Epithelial cell of proximal tubule (primary cell): ENCODE results near the gene KCTD19. TPM values are rescaled to one million over a fixed set of nuclear protein-coding genes. Genes with fewer than 3 reads are reported as not detected.
A peak's percentile ranks its signal among the peaks of the same experiment; 100 is the strongest.
"Not testable (repeated sequence)": the region's sequence is repeated elsewhere in the genome, so short reads cannot be mapped to it uniquely, and the experiment has no call there.

Source experiments
- DNase-seq: peaks from one replicate; pipeline ENCODE4 v3.0.0-alpha.2; 2011; ENCODE audit warnings: low read depth
- H3K4me3 ChIP-seq: 2 replicates; pipeline ENCODE4 v1.5.1; 2011; ENCODE audit warnings: low read depth, mild to moderate bottlenecking, low read length
- total RNA-seq: library from RNA; depleted of rRNA; stranded (reverse); fragments of >200 nt; gene quantifications from 2 replicates; pipeline ENCODE4 v1.2.3, GENCODE V29; 2015
- TF ChIP-seq, protein P1 (sequence below): conservative IDR thresholded peaks from 2 replicates; pipeline ENCODE4 v1.5.1; 2012; ENCODE audit warnings: low read depth, mild to moderate bottlenecking, low read length

KCTD19 gene
- total RNA-seq: 0.14 and 0.35 TPM in 2 replicates

DNA sequence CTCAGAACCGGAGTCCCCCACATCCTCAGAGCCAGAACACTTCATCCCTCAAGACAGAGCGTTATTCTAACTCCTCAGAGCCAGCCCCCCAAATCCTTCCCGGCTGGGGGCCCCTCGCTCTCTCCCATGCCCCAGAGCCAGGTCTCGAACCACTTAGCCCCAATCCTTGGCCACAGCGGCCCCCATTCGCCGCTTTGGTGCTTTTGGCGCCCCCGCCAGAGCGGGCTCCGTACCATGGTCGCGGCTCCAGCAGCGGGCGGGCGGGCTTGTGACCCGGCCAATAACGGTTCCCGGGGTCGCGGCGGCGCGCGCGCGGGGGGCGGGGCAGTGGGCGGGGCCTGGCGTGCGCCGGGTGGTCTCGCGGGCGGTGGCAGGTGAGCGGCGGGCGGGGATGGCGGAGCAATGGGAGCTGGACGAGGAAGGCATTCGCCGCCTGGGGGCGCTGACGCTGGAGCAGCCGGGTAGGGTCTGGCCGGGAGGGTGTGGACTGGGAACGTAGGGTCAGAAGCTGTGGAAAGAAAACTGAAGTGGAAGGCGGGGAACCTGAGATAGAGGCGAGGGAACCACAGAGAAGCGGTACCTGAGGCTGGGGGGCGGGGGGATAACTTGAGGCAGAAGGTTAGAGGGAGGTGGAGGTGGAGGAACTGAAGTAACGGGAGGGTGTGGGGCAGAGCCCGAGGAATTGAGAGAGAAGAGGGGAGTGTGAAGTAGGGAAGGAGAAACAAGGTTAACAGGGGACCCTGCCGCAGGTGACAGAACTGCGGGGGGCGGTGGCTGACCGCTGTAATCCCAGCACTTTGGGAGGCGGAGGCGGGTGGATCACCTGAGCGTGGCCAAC, at the start of gene KCTD19, which contains the start of gene LRRC36:
TSS of gene KCTD19 (minus strand) at position 270 of the 838 bp plus-strand sequence. CDS start at position 236, 34 bp downstream.
TSS of gene LRRC36 (plus strand) at position 344 of the 838 bp plus-strand sequence. CDS start at position 392, 48 bp downstream.
- H3K4me3 ChIP-seq: peak within 1 kb of the TSS; percentile 65
- no peak for DNase-seq
- TF ChIP-seq, protein P1, sequence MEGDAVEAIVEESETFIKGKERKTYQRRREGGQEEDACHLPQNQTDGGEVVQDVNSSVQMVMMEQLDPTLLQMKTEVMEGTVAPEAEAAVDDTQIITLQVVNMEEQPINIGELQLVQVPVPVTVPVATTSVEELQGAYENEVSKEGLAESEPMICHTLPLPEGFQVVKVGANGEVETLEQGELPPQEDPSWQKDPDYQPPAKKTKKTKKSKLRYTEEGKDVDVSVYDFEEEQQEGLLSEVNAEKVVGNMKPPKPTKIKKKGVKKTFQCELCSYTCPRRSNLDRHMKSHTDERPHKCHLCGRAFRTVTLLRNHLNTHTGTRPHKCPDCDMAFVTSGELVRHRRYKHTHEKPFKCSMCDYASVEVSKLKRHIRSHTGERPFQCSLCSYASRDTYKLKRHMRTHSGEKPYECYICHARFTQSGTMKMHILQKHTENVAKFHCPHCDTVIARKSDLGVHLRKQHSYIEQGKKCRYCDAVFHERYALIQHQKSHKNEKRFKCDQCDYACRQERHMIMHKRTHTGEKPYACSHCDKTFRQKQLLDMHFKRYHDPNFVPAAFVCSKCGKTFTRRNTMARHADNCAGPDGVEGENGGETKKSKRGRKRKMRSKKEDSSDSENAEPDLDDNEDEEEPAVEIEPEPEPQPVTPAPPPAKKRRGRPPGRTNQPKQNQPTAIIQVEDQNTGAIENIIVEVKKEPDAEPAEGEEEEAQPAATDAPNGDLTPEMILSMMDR: peak; percentile 63

DNA sequence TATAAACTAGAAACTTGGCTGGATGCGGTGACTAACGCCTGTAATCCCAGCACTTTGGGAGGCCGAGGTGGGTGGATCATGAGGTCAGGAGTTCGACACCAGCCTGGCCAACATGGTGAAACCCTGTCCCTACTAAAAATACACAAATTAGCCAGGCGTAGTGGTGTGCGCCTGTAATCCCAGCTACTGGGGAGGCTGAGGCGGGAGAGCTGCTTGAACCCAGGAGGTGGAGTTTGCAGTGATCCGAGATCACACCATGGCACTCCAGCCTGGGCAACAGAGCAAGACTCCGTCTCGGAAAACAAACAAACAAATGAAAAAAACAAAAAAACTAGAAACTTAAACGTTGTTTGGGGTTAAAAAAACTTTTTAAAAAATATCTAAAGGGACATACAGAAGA, 49.5 kb upstream of the KCTD19 start:
- not testable (repeated sequence) for DNase-seq, H3K4me3 ChIP-seq

DNA sequence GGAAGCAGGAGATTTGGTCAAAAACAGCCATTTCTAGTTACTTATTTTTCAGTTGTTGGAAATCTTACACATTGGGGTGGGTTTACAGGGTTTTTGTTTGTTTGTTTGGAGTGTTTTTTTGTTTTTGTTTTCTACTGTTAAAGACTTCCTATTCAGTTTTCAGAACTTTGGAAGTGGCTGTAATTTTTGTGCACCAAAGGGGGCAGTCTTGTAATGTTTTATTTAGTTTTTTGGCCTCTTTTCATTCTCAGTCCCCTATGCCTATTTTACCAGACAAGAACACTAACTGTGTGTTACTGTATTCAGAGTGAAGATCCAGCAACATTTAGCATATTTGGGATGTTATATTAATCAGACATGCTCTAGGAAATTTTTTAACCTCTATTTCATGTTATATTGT, 46.1 kb upstream of the KCTD19 start:
- TF ChIP-seq, protein P1: peak; percentile 45
- no peak overlapping the region for H3K4me3 ChIP-seq
- DNase-seq: no peak

DNA sequence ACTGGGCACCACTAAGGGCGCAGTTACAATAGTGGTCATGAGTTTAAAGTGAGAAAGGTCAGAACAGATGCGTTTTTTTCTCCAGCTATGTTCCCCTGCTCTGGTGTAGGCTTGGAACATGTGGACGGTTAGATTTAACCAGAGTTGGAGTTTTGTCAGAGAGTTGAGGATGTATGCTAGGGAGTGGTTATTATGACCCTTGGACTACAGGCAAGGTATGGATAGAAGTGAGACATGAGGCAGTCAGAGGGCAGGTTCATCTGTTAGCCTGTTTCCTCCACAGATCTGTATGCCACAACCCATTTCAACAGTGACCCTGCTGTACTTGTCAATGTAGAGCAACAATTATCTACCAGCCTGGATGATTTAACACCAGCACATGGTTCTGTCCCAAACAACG, 44.1 kb upstream of the KCTD19 start:
- TF ChIP-seq, protein P1: no peak
- DNase-seq: no peak

DNA sequence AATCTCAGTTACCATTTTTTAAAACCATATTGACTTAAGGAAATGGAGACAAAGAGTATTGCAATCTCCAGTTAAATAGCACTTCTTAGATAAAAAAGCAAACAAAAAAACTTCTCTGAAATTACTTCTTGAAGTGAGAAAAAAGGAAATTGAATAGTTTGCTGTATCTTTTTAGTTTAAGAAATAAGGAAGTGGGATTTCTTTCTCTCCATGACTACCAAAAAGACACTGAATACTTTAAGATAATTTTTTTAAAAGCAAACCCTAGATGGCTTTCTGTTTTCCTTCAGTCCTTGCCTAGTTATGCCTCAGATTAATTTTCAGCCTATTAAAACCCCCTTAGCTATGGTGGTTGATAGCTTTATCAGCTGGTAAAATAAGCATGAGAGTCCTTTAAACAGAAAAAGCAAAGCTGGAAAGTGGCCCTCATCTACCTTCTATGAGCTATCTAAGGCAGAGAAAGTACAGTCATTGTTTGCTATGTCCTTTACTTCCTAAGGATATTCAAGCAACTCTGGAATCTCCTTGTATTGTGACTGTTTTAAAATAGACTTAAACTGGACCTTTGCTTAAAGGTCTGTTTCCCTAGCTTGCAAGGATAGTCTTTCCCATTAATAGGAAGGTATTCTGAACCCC, 38.2 kb upstream of the KCTD19 start:
- TF ChIP-seq, protein P1: no peak
- no peak overlapping the region for H3K4me3 ChIP-seq
- DNase-seq: no peak

More for the DNA sequence above, 44.1 kb upstream of the KCTD19 start:
- no peak overlapping the region for H3K4me3 ChIP-seq

DNA sequence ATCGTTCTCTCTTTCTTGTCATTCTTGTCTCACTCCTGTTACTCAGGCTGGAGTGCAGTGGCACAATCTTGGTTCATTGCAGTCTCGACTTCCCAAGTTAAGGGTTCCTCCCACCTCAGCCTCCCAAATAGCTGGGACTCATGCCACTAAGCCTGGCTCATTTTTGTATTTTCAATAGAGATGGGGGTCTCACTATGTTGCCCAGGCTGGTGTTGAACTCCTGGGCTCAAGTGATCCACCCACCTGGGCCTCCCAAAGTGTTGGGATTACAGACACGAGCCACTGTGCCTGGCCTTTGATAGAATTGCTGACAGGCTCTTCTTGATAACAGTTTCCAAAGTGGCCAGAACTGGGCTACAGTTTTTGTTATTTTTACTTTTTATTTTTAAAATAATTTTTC, 34.5 kb upstream of the KCTD19 start:
- no peak overlapping the region for H3K4me3 ChIP-seq
- TF ChIP-seq, protein P1: no peak
- no peak for DNase-seq

DNA sequence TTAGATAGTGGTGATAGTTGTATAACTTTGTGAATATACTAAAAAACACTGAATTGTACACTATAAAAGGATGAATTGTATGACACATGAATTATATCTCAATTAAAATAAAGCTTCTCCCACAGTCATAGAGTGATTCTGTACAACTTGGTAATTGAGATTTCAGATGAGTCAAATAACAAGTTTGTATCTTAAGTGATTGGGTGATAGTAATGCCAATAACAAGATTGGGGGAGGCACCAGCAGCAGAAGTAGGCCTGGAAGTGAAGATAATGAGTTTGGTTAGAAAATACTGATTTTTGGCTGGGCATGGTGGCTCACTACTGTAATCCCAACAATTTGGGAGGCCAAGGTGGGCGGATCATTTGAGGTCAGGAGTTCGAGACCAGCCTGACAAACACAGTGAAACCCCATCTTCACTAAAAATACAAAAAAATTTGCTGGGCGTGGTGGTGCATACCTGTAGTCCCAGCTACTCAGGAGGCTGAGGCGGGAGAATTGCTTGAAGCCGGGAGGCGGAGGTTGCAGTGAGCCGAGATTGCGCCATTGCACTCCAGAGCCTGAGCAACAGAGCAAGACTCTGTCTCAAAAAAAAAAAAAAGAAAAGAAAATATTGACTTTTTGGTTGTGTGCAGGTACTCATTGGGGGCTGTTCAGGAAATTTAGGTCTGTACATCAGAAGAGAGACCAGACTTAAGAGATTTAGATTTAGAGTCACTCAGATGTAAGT, 33.2 kb upstream of the KCTD19 start:
- H3K4me3 ChIP-seq, DNase-seq: not testable (repeated sequence)
